ENCODE measurements around the gene AGAP1.

Gene AGAP1

GRCh38 chr2:235672720-235673119 lies 178.9 kb downstream of the AGAP1 start:
- no peak overlapping the region for H3K4me3 ChIP-seq (ENCODE audit: low read depth, low read length)
- TF ChIP-seq CTCF (IDR thresholded peaks at IDR 0.05; ENCODE audit: low read depth, low read length, missing control alignments): no peak
- no peak for DNase-seq (ENCODE audit: low read depth)

- no peak overlapping the region for H3K4me3 ChIP-seq (ENCODE audit: low read depth, low read length)
- no peak for TF ChIP-seq CTCF (IDR thresholded peaks at IDR 0.05; ENCODE audit: low read depth, low read length, missing control alignments)
- DNase-seq (ENCODE audit: low read depth): no peak
Observed at GRCh38 chr2:235674146-235674545, 180.3 kb downstream of the AGAP1 start.

- no peak for DNase-seq (ENCODE audit: low read depth)
- no peak for TF ChIP-seq CTCF (IDR thresholded peaks at IDR 0.05; ENCODE audit: low read depth, low read length, missing control alignments)
- H3K4me3 ChIP-seq (ENCODE audit: low read depth, low read length): no peak overlapping the region
Observed at GRCh38 chr2:235674812-235675211, 181.0 kb downstream of the AGAP1 start.

- no peak for DNase-seq (ENCODE audit: low read depth)
- no peak overlapping the region for H3K4me3 ChIP-seq (ENCODE audit: low read depth, low read length)
Observed at GRCh38 chr2:235675678-235676535, 182.1 kb downstream of the AGAP1 start.

GRCh38 chr2:235676536-235676799 lies 182.6 kb downstream of the AGAP1 start:
- no peak for TF ChIP-seq CTCF (IDR thresholded peaks at IDR 0.05; ENCODE audit: low read depth, low read length, missing control alignments)
- no peak for DNase-seq (ENCODE audit: low read depth)
- H3K4me3 ChIP-seq (ENCODE audit: low read depth, low read length): no peak overlapping the region

More at GRCh38 chr2:235675678-235676535, 182.1 kb downstream of the AGAP1 start:
- TF ChIP-seq CTCF (IDR thresholded peaks at IDR 0.05; ENCODE audit: low read depth, low read length, missing control alignments): no peak

GRCh38 chr2:235677276-235677788 lies 183.5 kb downstream of the AGAP1 start:
- no peak for TF ChIP-seq CTCF (IDR thresholded peaks at IDR 0.05; ENCODE audit: low read depth, low read length, missing control alignments)
- no peak for DNase-seq (ENCODE audit: low read depth)

GRCh38 chr2:235677937-235678336 lies 184.1 kb downstream of the AGAP1 start:
- no peak for DNase-seq (ENCODE audit: low read depth)
- H3K4me3 ChIP-seq (ENCODE audit: low read depth, low read length): no peak overlapping the region
- no peak for TF ChIP-seq CTCF (IDR thresholded peaks at IDR 0.05; ENCODE audit: low read depth, low read length, missing control alignments)

More at GRCh38 chr2:235677276-235677788, 183.5 kb downstream of the AGAP1 start:
- H3K4me3 ChIP-seq (ENCODE audit: low read depth, low read length): no peak overlapping the region

Data from GM12864 (cell line).